GM12878 (cell line): Measurements from ENCODE around the gene HNRNPA1. TPM values are rescaled to one million over a fixed set of nuclear protein-coding genes. Genes with fewer than 3 reads are reported as not detected.

Source experiments
- ATAC-seq: fragments of 200-7000 bp; cut with Tn5 transposase; 3 replicates; pipeline ENCODE4 v1.9.1; 2020; ENCODE audit warnings: mild to moderate bottlenecking, moderate library complexity
- BruUV-seq: library from RNA; stranded (reverse); fragments of 400-500 nt; replicated peaks from 2 replicates; lab custom pipeline; 2021; lab: Mats Ljungman, UMichigan
- CTCF ChIA-PET: fragments of 300-600 bp; sonication (Branson Sonifier 250); formaldehyde crosslinking; extraction: SDS; loops from one replicate; lab custom pipeline; 2021; ENCODE audit warnings: inconsistent platforms; lab: Yijun Ruan, JAX
- POLR2A ChIA-PET: fragments of 350-600 bp; formaldehyde crosslinking; extraction: SDS; loops from one replicate; lab custom pipeline; 2021; ENCODE audit warnings: inconsistent platforms; lab: Charles Lee
- RAD21 ChIA-PET: fragments of 300-600 bp; sonication (Branson Sonifier 250); formaldehyde crosslinking; loops from one replicate; lab custom pipeline; 2023; ENCODE audit warnings: antibody characterized with exemption; ENCODE audit not compliant: unreplicated experiment; lab: Charles Lee
- SMC1A ChIA-PET: fragments of 300-600 bp; sonication (Branson Sonifier 250); formaldehyde crosslinking; loops from one replicate; lab custom pipeline; 2023; ENCODE audit not compliant: unreplicated experiment, uncharacterized antibody; lab: Charles Lee
- DNase-seq: peaks from one replicate; pipeline ENCODE4 v3.0.0-alpha.2; 2011; ENCODE audit warnings: low read depth, low spot score
- FAIRE-seq: peaks from 3 replicates; lab custom pipeline; 2011; peaks lifted over from hg19 to GRCh38; lab: Jason Lieb, UNC
- H2AFZ ChIP-seq: 2 replicates; pipeline ENCODE4 v1.6.0; 2011; ENCODE audit warnings: low read depth, low read length, control low read depth; ENCODE audit not compliant: control insufficient read depth
- H3K27ac ChIP-seq: 2 replicates; pipeline ENCODE4 v1.5.1; 2011; ENCODE audit warnings: control low read depth; ENCODE audit not compliant: control insufficient read depth, insufficient read depth
- H3K27me3 ChIP-seq, 2 experiments: replicated peaks in 1 of 2; 2 replicates each; pipeline versions ENCODE4 v1.6.0 to v1.6.1; 2011; ENCODE audit warnings: low read length in 1 of 2; ENCODE audit not compliant: control insufficient read depth in 2 of 2, insufficient read depth in 2 of 2
- H3K36me3 ChIP-seq, 2 experiments: 2 replicates each; pipeline ENCODE4 v1.5.1; 2011; ENCODE audit warnings: low read length in 1 of 2; ENCODE audit not compliant: control insufficient read depth in 2 of 2, insufficient read depth in 2 of 2
- H3K4me1 ChIP-seq: 2 replicates; pipeline ENCODE4 v1.6.1; 2011; ENCODE audit warnings: mild to moderate bottlenecking, low read length, moderate library complexity, mixed read lengths; ENCODE audit not compliant: control insufficient read depth, insufficient read depth
- H3K4me2 ChIP-seq: 2 replicates; pipeline ENCODE4 v1.6.0; 2011; ENCODE audit warnings: control low read depth; ENCODE audit not compliant: control insufficient read depth, insufficient read depth
- H3K4me3 ChIP-seq: fragments of 200-600 bp; sonication (generic); 2 replicates; pipeline ENCODE4 v1.5.1; 2016
- H3K79me2 ChIP-seq: 2 replicates; pipeline ENCODE4 v1.6.0; 2011; ENCODE audit warnings: low read length; ENCODE audit not compliant: control insufficient read depth, insufficient read depth
- H3K9ac ChIP-seq: 2 replicates; pipeline ENCODE4 v1.8.0; 2011; ENCODE audit warnings: low read length, control low read depth, mixed read lengths; ENCODE audit not compliant: control insufficient read depth, insufficient read depth
- H3K9me3 ChIP-seq: replicated peaks from 3 replicates; pipeline ENCODE4 v1.5.1; 2011; ENCODE audit warnings: mild to moderate bottlenecking, low read length; ENCODE audit not compliant: control insufficient read depth, insufficient read depth
- H4K20me1 ChIP-seq: 2 replicates; pipeline ENCODE4 v1.6.0; 2011; ENCODE audit not compliant: control insufficient read depth, insufficient read depth
- ATF3 ChIP-seq: IDR thresholded peaks from 2 replicates; pipeline ENCODE4 v1.6.1; 2011; ENCODE audit warnings: low read depth, mild to moderate bottlenecking, low read length, moderate library complexity, borderline replicate concordance; ENCODE audit errors: extremely low read depth
- CHD1 ChIP-seq: IDR thresholded peaks from 2 replicates; pipeline ENCODE4 v1.6.1; 2012; ENCODE audit warnings: low read depth, low read length, improper control_type of control experiment
- CHD2 ChIP-seq: IDR thresholded peaks from 2 replicates; pipeline ENCODE4 v1.6.1; 2011; ENCODE audit warnings: low read depth, low read length, improper control_type of control experiment, borderline replicate concordance
- FOS ChIP-seq: IDR thresholded peaks from 3 replicates; pipeline ENCODE4 v1.6.1; 2011; ENCODE audit warnings: borderline replicate concordance; ENCODE audit not compliant: insufficient read length; ENCODE audit errors: extremely low read depth
- WGBS: methylation state at CpG from one replicate; pipeline ENCODE4 v1.1.6; 2016; ENCODE audit warnings: low lambda C conversion rate; ENCODE audit not compliant: insufficient replicate concordance, insufficient coverage; ENCODE audit errors: missing lambda C conversion rate; 5-methylcytosine and 5-hydroxymethylcytosine counted together
- in situ Hi-C: fragments of 300-500 bp; cut with MboI; formaldehyde crosslinking; loops from 9 replicates; pipeline ENCODE4 v1.14.3; 2018; ENCODE audit warnings: mixed read lengths
- intact Hi-C: fragments of 100-400 bp; cut with micrococcal nuclease; formaldehyde crosslinking; loops from one replicate; pipeline ENCODE4 v1.14.2; 2022; ENCODE audit not compliant: unreplicated experiment
- polyA plus RNA-seq, 11 experiments: library from polyadenylated mRNA; depleted of rRNA in 4 of 11; unstranded in 6 of 11; stranded (reverse) in 5 of 11; fragments of >200 nt; fragmentation: Nextera tagmentation in 4 of 11; fragmentation: Illumina TruSeq in 1 of 11; extraction: Ambion mirVana in 4 of 11; extraction: Trizol in 1 of 11; gene quantifications; 1 replicate in 1 of 11; 2 replicates in 10 of 11; pipeline versions ENCODE4 v1.2.1 to v1.2.3, GENCODE V29; 2011 to 2016; ENCODE audit warnings: inconsistent platforms in 2 of 11, missing spikeins in 2 of 11, low read depth in 1 of 11
- total RNA-seq, 4 experiments: library from RNA; depleted of rRNA in 3 of 4; stranded (reverse); fragments of >200 nt in 3 of 4; fragmentation: Illumina TruSeq in 1 of 4; extraction: Trizol in 1 of 4; gene quantifications; 2 replicates each; pipeline versions ENCODE4 v1.2.1 to v1.2.3, GENCODE V29; 2013 to 2021
- TF ChIP-seq, protein P1 (sequence below): fragments of 150-350 bp; IDR thresholded peaks from 2 replicates; pipeline ENCODE4 v1.6.1; 2016; ENCODE audit warnings: low read depth, low read length

HNRNPA1 gene
- total and polyA plus RNA-seq, 10 of the 15 experiments (the other 5 are each of a cell fraction or from before 2014, with no cell fraction given) = 630 to 2,342 (median 1,407) TPM

DNA sequence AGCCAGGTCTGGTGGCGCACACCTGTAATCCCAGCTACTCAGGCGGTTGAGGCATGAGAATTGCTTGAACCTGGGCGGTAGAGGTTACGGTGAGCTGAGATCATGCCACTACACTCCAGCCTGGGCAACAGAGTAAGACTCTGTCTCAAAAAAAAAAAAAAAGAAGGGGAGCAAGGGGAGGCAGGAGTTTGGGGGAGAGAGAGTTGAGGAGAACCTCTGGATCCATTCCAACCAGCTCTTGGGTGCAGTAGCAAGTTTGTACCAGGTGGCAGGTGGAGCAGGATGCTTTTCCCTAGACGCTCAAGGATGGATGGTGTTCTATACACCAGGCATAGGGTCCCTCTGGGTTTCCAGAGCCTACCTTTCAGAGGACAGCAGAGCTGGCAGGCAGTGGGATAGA, 18.4 kb downstream of the HNRNPA1 start:
- Histone ChIP-seq H2AFZ (no peak overlapping the region), H4K20me1 (no peaks in the 10 kb centered on the region), H3K36me3 (no peaks in the 10 kb centered on the region), H3K4me2 (no peak overlapping the region), H3K4me1 (0 out of 2 replicates have a peak, but pooled peaks cover 3% of the 10 kb centered on the region), H3K9ac (no peak overlapping the region), H3K9me3 (no peaks in the 10 kb centered on the region)
- ChIA-PET SMC1A (interaction anchor here (0.6 to 1.5 kb wide), 4 partner anchors 26 to 102 kb away, joined by 3 to 5 read pairs (median 4); partner anchors contain the start of gene COPZ1), CTCF (interaction anchor here (0.6 to 2.0 kb wide), 13 partner anchors 10 to 101 kb away, joined by 3 to 5 read pairs (median 3); no protein-coding TSS in a partner anchor), RAD21 (no interaction called here)
- FAIRE-seq = no peak
- in situ Hi-C loops (loop anchor here (5.0 kb wide), 1 partner anchor 63 kb away; the partner anchor contains the start of gene GPR84), intact Hi-C loops (no loop called here)
- BruUV-seq = no TSS peak
- no peak for TF ChIP-seq CHD1
- no peak for TF ChIP-seq CHD2
- TF ChIP-seq, protein P1, sequence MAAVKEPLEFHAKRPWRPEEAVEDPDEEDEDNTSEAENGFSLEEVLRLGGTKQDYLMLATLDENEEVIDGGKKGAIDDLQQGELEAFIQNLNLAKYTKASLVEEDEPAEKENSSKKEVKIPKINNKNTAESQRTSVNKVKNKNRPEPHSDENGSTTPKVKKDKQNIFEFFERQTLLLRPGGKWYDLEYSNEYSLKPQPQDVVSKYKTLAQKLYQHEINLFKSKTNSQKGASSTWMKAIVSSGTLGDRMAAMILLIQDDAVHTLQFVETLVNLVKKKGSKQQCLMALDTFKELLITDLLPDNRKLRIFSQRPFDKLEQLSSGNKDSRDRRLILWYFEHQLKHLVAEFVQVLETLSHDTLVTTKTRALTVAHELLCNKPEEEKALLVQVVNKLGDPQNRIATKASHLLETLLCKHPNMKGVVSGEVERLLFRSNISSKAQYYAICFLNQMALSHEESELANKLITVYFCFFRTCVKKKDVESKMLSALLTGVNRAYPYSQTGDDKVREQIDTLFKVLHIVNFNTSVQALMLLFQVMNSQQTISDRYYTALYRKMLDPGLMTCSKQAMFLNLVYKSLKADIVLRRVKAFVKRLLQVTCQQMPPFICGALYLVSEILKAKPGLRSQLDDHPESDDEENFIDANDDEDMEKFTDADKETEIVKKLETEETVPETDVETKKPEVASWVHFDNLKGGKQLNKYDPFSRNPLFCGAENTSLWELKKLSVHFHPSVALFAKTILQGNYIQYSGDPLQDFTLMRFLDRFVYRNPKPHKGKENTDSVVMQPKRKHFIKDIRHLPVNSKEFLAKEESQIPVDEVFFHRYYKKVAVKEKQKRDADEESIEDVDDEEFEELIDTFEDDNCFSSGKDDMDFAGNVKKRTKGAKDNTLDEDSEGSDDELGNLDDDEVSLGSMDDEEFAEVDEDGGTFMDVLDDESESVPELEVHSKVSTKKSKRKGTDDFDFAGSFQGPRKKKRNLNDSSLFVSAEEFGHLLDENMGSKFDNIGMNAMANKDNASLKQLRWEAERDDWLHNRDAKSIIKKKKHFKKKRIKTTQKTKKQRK = no peak
- TF ChIP-seq ATF3 = no peak
- TF ChIP-seq FOS = no peak
- TF ChIP-seq, all 136 proteins: peak for 0
- Histone ChIP-seq H3K27me3 (peaks cover 12 to 24% of the 10 kb centered on the region in 2 experiments), H3K4me3 (no peak overlapping the region), H3K79me2 (no peaks in the 10 kb centered on the region), H3K27ac (no peak overlapping the region)
- ATAC-seq (no peak), DNase-seq (no peak)
- POLR2A ChIA-PET = no interaction called here
- 59% methylated on average over 5 of the region's 5 CpGs for WGBS
